OCI-LY7 (cell line): ENCODE data around the gene CYP17A1.

Experiments
- CTCF ChIP-seq: fragments of 200-600 bp; sonication (generic); conservative IDR thresholded peaks from 2 replicates; pipeline ENCODE4 v1.5.1; 2014; ENCODE audit warnings: mild to moderate bottlenecking, antibody characterized with exemption, low read length, moderate library complexity, mixed read lengths
- EZH2phosphoT487 ChIP-seq: fragments of 200-600 bp; sonication (generic); IDR thresholded peaks from 2 replicates; pipeline ENCODE4 v1.6.1; 2018; ENCODE audit warnings: low read depth, borderline replicate concordance, mild to moderate bottlenecking, mixed run types, antibody characterized with exemption, low read length, moderate library complexity, mixed read lengths

- no peak for TF ChIP-seq CTCF
- TF ChIP-seq EZH2phosphoT487 = no peak
Measured at GRCh38 chr10:102801978-102802377, 35.2 kb downstream of the CYP17A1 start.
